Astrocyte of the spinal cord (primary cell): ENCODE measurements around the gene XYLT2.
A peak's percentile ranks its signal among the peaks of the same experiment; 100 is the strongest.

Experiments used
- DNase-seq: peaks from one replicate; pipeline ENCODE4 v3.0.0; 2011; ENCODE audit warnings: low read depth, low spot score
- H3K4me3 ChIP-seq: 2 replicates; pipeline ENCODE4 v1.5.1; 2011; ENCODE audit warnings: low read depth, mild to moderate bottlenecking, low read length, moderate library complexity
- in situ Hi-C: cut with HindIII; loops from 2 replicates; pipeline ENCODE4 v1.10.0; 2017; ENCODE audit warnings: low sequenced_read_pairs
- TF ChIP-seq, protein P1 (sequence below): IDR thresholded peaks from 2 replicates; pipeline ENCODE4 v1.5.1; 2012; ENCODE audit warnings: low read depth, mild to moderate bottlenecking, low read length, inconsistent platforms

The XYLT2 gene

DNA sequence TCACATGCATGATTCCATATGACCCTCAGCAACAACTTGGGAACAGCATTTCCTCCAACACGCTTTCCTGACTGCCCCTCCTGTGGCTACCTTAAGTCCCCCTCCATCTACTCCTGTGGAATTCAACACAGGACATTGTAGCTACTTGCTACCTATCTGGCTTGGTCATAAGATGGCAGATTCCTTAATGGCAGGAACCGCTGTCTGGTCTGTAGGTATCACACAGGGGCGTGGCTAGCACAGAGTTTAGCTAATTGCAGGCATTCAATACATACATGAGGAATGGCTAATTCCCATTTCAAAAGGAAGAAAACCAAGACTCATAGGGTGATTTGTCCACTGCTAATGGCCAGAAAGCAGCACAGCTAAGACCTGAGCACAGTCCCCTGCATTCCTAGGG, 42.8 kb downstream of the XYLT2 start:
- no peak overlapping the region for H3K4me3 ChIP-seq
- in situ Hi-C loops: no loop called here
- TF ChIP-seq, protein P1, sequence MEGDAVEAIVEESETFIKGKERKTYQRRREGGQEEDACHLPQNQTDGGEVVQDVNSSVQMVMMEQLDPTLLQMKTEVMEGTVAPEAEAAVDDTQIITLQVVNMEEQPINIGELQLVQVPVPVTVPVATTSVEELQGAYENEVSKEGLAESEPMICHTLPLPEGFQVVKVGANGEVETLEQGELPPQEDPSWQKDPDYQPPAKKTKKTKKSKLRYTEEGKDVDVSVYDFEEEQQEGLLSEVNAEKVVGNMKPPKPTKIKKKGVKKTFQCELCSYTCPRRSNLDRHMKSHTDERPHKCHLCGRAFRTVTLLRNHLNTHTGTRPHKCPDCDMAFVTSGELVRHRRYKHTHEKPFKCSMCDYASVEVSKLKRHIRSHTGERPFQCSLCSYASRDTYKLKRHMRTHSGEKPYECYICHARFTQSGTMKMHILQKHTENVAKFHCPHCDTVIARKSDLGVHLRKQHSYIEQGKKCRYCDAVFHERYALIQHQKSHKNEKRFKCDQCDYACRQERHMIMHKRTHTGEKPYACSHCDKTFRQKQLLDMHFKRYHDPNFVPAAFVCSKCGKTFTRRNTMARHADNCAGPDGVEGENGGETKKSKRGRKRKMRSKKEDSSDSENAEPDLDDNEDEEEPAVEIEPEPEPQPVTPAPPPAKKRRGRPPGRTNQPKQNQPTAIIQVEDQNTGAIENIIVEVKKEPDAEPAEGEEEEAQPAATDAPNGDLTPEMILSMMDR: no peak
- no peak for DNase-seq

DNA sequence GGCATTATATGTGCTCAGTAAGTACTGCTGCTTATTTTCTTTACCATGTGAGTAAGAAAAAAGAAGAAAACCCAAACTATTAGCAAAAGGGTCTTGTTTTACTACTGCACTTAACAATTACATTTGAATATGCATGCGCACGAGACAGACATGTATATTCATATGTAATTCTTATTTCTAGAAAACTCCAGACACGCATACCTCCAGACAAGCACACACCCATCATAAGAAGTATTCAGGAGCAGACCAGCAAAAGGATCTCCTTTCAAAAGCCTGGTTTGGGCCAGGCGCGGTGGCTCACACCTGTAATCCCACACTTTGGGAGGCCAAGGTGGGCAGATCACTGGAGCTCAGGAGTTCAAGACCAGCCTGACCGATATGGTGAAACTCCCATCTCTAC, 43.6 kb downstream of the XYLT2 start:
- no peak overlapping the region for H3K4me3 ChIP-seq
- no peak for DNase-seq
- in situ Hi-C loops: no loop called here
- TF ChIP-seq, protein P1: no peak

DNA sequence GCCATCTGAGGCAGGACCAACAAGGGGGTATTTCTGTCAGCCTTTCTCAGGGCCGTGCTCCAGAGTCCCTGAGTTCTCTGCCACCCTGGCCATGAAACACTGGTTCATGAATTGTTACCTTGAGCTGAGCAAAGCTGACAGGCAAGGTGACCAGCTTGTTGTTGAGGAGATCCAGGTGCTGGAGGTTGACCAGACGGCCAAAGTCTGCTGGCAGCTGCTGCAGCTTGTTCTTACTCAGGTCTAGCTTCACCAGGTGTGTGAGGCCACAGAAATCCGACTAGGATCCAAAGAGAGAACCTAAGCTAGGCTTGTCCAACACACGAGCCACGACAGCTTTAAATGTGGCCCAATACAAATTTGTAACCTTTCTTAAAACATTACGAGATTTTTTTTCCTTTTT, 46.7 kb downstream of the XYLT2 start:
- in situ Hi-C loops: no loop called here
- no peak for DNase-seq
- H3K4me3 ChIP-seq: no peak overlapping the region
- TF ChIP-seq, protein P1: no peak

DNA sequence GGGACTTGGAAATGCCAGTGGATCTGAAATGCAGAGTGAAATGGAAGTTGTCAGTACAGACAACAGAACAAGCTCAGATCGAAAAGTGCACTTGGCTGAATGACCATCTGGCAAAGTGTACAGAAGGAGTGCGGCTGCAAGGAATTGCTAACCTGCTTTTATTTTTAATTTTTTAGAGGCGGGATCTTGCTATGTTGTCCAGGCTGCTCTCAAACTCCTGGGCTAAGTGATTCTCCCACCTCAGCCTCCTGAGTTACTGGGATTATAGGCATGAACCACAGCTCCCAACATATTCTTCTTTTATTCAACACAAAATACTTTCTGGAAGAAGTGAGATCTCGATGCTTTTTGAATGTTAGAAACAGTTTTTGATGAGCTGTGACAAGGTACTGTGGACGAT, 47.8 kb downstream of the XYLT2 start:
- TF ChIP-seq, protein P1: no peak
- in situ Hi-C loops: no loop called here

DNA sequence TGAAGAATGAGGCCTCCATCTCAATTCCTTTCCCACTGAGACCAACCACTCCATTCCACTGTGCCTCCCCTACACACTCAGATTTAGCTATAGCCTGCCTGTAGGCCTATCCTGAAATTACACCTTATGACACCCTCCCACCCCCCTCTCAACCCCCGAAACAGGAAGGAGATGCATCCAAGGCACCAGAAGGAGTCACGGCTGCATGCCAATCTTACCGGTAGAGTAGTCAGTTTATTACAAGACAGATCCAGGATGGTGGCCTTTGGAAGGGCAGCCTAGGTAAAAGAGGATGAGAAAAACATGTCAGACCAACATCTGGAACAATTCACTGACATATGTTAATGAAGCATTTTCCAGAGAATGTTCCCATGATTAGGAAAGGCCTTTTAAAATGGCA, 48.8 kb downstream of the XYLT2 start:
- in situ Hi-C loops: no loop called here
- DNase-seq: no peak
- TF ChIP-seq, protein P1: no peak
- no peak overlapping the region for H3K4me3 ChIP-seq

More for the DNA sequence above, 47.8 kb downstream of the XYLT2 start:
- no peak for DNase-seq
- H3K4me3 ChIP-seq: no peak overlapping the region

DNA sequence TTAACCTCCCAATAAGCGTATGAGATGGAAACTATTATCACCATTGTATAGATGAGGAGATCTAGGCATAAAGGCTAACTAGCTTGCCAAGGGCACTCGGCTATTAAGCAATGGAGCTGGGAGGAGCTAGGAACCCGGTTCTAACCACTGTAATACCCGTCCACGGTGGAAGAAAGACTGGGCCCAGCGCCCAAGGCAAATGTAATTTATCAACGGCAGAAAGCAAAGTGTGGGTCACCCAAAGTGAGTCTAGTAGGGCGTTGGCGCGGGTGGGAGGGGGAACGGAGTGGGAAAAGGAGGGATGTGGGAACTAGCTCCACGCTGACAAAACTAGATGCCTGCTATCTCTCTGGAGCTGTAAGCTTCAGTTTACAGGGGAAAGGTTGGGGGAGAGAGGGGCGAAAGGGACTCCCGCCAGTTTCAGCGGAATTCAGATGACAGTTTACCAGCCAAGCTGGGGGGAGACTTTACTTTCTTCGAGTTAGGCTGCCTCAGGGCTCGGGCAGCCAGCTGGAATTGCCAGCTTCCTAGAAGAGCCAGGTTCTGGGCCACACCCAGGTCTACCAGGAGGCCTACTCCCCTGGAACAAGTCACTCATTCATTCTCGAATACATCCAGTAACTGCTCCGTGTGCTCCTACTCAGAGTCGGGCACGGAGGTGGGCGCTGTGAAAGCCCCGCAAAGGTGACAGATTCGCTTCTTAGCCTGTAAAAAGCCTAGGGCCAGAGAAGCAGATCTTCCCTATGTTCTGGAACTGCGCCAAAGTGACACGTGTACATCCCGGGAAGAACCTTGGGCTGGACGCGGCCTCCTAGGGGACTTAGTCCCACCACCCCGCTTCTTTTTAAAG, 50.6 kb downstream of the XYLT2 start:
- TF ChIP-seq, protein P1: no peak
- peak overlapping the region; percentile 100 for H3K4me3 ChIP-seq
- in situ Hi-C loops: no loop called here
- peak; percentile 50 for DNase-seq
